ENCODE measurements around the gene KRT78. TPM values are rescaled to one million over a fixed set of nuclear protein-coding genes. Genes with fewer than 3 reads are reported as not detected.

Gene KRT78, protein sequence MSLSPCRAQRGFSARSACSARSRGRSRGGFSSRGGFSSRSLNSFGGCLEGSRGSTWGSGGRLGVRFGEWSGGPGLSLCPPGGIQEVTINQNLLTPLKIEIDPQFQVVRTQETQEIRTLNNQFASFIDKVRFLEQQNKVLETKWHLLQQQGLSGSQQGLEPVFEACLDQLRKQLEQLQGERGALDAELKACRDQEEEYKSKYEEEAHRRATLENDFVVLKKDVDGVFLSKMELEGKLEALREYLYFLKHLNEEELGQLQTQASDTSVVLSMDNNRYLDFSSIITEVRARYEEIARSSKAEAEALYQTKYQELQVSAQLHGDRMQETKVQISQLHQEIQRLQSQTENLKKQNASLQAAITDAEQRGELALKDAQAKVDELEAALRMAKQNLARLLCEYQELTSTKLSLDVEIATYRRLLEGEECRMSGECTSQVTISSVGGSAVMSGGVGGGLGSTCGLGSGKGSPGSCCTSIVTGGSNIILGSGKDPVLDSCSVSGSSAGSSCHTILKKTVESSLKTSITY
- total RNA-seq = not detected in 2 replicates

DNA sequence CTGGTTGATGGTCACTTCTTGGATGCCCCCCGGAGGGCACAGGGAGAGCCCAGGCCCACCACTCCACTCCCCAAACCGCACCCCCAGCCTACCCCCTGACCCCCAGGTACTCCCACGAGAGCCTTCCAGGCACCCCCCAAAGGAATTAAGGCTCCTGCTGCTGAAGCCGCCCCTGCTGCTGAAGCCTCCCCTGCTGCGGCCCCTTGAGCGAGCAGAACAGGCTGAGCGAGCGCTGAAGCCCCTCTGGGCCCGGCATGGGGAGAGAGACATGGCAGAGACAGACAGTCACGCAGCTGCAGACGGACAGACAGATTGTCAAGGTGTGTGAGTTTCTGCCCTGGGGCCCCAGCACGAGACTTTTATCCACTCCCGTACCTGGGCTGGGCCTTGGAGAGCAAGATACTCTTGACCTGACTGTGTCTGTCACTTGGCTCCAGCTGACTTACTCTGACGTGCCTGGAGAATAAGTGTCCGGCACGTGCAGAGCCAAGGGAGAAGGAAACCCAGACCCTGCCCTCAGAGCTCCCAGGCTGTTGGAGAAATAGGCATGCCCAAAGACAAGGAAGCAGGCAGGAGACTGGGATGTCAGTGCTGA lies at the start of gene KRT78:
KRT78 (minus strand) TSS at position 334 of the 595 bp plus-strand sequence; CDS start at position 270, 64 bp downstream.

DNA sequence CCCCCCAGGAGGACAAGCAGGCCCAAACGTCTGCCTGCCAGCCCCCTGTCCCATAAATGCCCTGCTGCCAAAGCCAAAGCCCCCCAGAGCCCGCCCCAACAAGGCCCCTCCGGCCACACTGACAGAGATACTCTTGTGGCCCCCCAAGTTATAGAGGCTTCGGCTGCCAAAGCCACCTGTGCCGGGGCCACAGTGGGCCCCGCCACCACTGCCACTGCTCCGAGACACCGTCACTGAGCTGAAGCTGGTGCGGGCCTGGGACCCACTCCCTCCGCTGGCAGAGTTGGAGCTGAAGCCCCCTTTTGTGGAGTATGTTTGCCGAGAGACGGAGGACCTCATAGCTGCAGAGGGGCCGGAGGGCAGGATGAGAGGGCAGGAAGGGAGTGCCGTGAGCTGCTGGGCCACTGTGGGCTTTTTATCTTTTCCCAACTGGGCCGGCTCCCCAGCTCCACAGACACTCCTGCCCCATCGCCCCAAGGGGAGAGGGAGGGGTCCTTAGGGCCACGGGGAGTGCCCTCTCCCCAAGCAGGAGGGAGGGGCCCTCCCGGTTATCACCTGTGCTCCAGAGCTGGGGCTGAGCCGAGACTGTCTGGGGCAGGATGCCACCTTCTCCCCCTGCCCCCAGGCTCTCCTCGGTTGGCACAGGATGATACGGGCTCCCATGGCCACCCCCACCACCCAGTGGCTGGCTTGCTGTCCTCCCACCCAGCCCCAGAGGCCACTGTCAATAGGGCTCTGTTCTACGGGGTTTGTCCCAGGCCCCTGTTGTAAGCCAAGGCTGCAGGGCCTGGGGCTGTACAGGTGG lies 14.7 kb downstream of the KRT78 start, which contains the start of gene KRT79:
KRT79 (minus strand) TSS at position 390 of the 805 bp plus-strand sequence; CDS start at position 339, 51 bp downstream.

DNA sequence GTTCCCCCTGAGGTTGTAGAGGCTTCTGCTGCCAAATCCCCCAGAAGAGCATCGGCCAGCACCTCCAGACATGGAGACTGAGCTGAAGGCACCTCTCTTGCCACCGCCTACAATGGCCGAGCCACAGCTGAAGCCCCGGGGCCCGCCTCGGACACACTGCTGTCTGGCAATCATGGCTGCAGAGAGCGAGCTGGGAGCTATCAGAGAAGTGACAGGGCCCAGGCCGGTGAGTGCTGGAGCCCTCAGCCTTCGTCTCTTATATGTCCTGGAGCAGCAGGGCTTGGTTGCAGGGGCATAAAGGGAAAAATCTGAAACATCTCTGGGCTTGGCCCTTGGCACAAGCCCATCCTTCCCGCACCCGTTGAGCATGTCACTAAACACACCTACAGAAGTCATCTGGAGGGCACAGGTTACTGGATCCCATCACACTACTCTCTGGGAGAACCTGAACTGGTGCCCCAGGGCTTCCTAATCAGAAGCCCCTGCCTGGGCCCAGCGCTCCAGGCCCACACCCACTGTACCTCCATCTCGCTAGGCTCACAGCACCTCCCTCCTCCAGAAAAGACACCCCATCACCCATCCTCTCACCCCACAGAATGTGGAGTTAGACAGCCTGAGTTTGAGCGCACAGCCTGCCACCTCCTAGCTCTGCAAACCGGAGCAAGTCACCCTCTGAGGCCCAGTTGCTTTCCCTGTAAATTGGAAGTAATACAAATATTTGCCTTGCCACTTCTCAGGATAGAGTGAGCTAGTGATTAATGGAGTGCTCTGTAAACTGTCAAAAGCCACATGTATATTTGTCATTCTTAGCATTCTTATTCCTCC lies 34.7 kb downstream of the KRT78 start, which contains the start of gene KRT4:
KRT4 (minus strand) TSS at position 232 of the 825 bp plus-strand sequence; CDS start at position 174, 58 bp downstream.

DNA sequence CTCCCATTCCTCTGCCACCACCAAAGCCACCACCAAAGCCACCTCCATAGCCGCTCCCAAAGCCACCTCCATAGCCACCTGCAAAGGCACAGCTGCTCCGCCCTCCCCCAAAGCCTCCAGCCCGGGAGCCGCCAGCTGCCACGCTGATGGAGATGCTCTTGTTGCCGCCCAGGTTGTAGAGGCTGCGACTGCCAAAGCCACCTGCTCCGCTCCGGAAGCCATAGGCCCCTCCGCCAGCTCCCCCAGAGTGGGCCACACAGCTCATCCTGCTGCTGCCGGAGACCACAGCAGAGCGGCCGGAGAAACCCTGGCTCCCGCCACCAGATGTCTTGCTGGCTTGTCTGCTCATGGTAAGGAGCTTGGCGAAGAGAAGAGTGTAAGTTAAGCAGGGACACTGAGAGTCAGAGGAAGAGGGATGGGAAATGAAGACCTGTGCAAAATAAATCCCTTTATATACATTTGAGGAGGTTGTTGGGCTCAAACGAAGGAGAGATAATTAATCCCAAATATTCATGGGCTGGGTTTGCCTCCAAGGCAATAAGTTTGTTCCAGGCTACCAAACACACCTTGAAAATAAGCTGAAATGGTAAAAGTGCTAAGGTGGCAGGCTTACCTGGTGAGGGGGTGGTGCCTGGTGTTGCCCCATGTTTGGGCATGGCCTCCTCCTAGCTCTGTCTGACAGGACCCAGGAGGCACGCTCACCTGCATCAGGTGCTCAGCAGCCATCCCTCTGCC lies 52.9 kb downstream of the KRT78 start, which contains the start of gene KRT3:
KRT3 (minus strand) TSS at position 424 of the 735 bp plus-strand sequence; CDS start at position 349, 75 bp downstream.

Other genes with a start within 250 kb of the KRT78 start
- not detected in 2 replicates for gene KRT72, start 247.5 kb downstream of the KRT78 start, total RNA-seq
- gene KRT73, start 230.4 kb downstream of the KRT78 start, total RNA-seq = not detected in 2 replicates
- gene KRT2, start 196.8 kb downstream of the KRT78 start, total RNA-seq = not detected in 2 replicates
- gene KRT1, start 168.6 kb downstream of the KRT78 start, total RNA-seq = not detected in 2 replicates
- gene KRT77, start 145.5 kb downstream of the KRT78 start, total RNA-seq = not detected in 2 replicates
- gene KRT76, start 71.6 kb downstream of the KRT78 start, total RNA-seq = not detected in 2 replicates
- gene KRT3, start 52.9 kb downstream of the KRT78 start, total RNA-seq = not detected in 2 replicates
- gene KRT4, start 34.9 kb downstream of the KRT78 start, total RNA-seq = not detected in 2 replicates
- gene KRT79, start 14.7 kb downstream of the KRT78 start, total RNA-seq = under 0.01 TPM in 1 of 2 replicates, not detected in the other
- gene KRT8, start 56.1 kb upstream of the KRT78 start, total RNA-seq = 7.5 and 10.6 TPM in 2 replicates
- gene KRT18, start 100.1 kb upstream of the KRT78 start, total RNA-seq = 324 and 398 TPM in 2 replicates
- 739 and 1,241 TPM in 2 replicates for gene EIF4B, start 157.5 kb upstream of the KRT78 start, total RNA-seq
- 21.1 and 30.9 TPM in 2 replicates for gene TNS2, start 201.1 kb upstream of the KRT78 start, total RNA-seq
- 18.5 and 21.1 TPM in 2 replicates for gene SPRYD3, start 230.4 kb upstream of the KRT78 start, total RNA-seq
- gene IGFBP6, start 248.7 kb upstream of the KRT78 start, total RNA-seq = 8.4 and 13.1 TPM in 2 replicates